ENCODE measurements around the gene NAB2. TPM values are rescaled to one million over a fixed set of nuclear protein-coding genes. Genes with fewer than 3 reads are reported as not detected.

The NAB2 gene
- polyA plus RNA-seq, 3 donors from 2014 or later = 1.0 to 2.7 (median 1.3) TPM

Other genes with a start within 250 kb of the NAB2 start
- not detected for gene SDR9C7, start 154.7 kb upstream of the NAB2 start, polyA plus RNA-seq
- 1 to 10 TPM in 1 of 3 donors, under 1 TPM in 2; 0.14 to 1.9 (median 0.18) TPM for gene RDH16, start 131.5 kb upstream of the NAB2 start, polyA plus RNA-seq
- gene ZBTB39, start 82.6 kb upstream of the NAB2 start, polyA plus RNA-seq = 1 to 10 TPM in 2 of 3 donors, not detected in 1; 1.1 to 2.6 TPM
- gene TAC3, start 72.6 kb upstream of the NAB2 start, polyA plus RNA-seq = not detected
- gene MYO1A, start 39.0 kb upstream of the NAB2 start, polyA plus RNA-seq = not detected
- 1 to 10 TPM; 1.6 to 4.1 (median 2.6) TPM for gene NEMP1, start 10.3 kb upstream of the NAB2 start, polyA plus RNA-seq
- gene STAT6, start 22.2 kb downstream of the NAB2 start, polyA plus RNA-seq = 10 to 100 TPM; 71.1 to 94.0 (median 89.1) TPM
- under 1 TPM in 2 of 3 donors, not detected in 1; 0.08 to 0.22 TPM for gene LRP1, start 39.4 kb downstream of the NAB2 start, polyA plus RNA-seq
- not detected for gene LRP1-AS, start 58.5 kb downstream of the NAB2 start, polyA plus RNA-seq
- gene NXPH4, start 127.7 kb downstream of the NAB2 start, polyA plus RNA-seq = not detected
- 10 to 100 TPM; 43.1 to 50.8 (median 49.3) TPM for gene SHMT2, start 140.6 kb downstream of the NAB2 start, polyA plus RNA-seq
- not detected for gene STAC3, start 162.1 kb downstream of the NAB2 start, polyA plus RNA-seq